H1 (cell line): ENCODE results near the gene HS3ST1. TPM values are rescaled to one million over a fixed set of nuclear protein-coding genes. Genes with fewer than 3 reads are reported as not detected.

Experiments
- BCL11A ChIP-seq, 2 experiments: IDR thresholded peaks; one replicate each; pipeline ENCODE4 v1.6.1; 2011; ENCODE audit warnings: low read depth in 2 of 2, low read length in 2 of 2, mild to moderate bottlenecking in 2 of 2
- EP300 ChIP-seq, 2 experiments: IDR thresholded peaks; 1 replicate in 1 of 2; 2 replicates in 1 of 2; pipeline ENCODE4 v1.6.1; 2011 to 2012; ENCODE audit warnings: low read depth in 2 of 2, low read length in 2 of 2, mild to moderate bottlenecking in 2 of 2, borderline replicate concordance in 1 of 2, inconsistent platforms in 1 of 2, moderate library complexity in 1 of 2
- KDM4A ChIP-seq: IDR thresholded peaks from one replicate; pipeline ENCODE4 v1.7.1; 2012; ENCODE audit warnings: low read depth, mild to moderate bottlenecking, moderate library complexity, low read length, inconsistent platforms; ENCODE audit not compliant: severe bottlenecking
- RBBP5 ChIP-seq: IDR thresholded peaks from 2 replicates; pipeline ENCODE4 v1.7.1; 2012; ENCODE audit warnings: low read depth, mild to moderate bottlenecking, inconsistent platforms, low read length, moderate library complexity, borderline replicate concordance
- SAP30 ChIP-seq: fragments of 300-600 bp; sonication (generic); IDR thresholded peaks from 2 replicates; pipeline ENCODE4 v1.7.1; 2012; ENCODE audit warnings: low read length, moderate library complexity, mild to moderate bottlenecking, inconsistent platforms; ENCODE audit not compliant: insufficient read depth, insufficient replicate concordance
- SIX5 ChIP-seq: IDR thresholded peaks from 2 replicates; pipeline ENCODE4 v1.6.1; 2011; ENCODE audit warnings: mild to moderate bottlenecking, low read depth, low read length
- polyA plus RNA-seq, 7 experiments: library from polyadenylated mRNA; depleted of rRNA in 3 of 7; stranded (reverse) in 5 of 7; unstranded in 2 of 7; fragments of >200 nt in 5 of 7; fragments of 200-250 nt in 2 of 7; gene quantifications; 1 replicate in 5 of 7; 2 replicates in 1 of 7; 4 replicates in 1 of 7; pipeline versions ENCODE4 v1.2.1 to v1.2.3, GENCODE V29; 2011 to 2013; ENCODE audit warnings: missing spikeins in 2 of 7, mixed read lengths in 2 of 7
- total RNA-seq: library from RNA; stranded (reverse); fragmentation: NEBNext Ultra II Directional; extraction: Animal tissue kit (Norgen Biotek cat#: 25700); gene quantifications from 2 replicates; pipeline ENCODE4 v1.2.1, GENCODE V29; 2021

Gene HS3ST1
- total and polyA plus RNA-seq, 2 of the 8 experiments (the other 6 are each of a cell fraction or from before 2014, with no cell fraction given), result 0.50 to 1.5 TPM

- TF ChIP-seq RBBP5 (no peak), BCL11A (IDR thresholded peaks at IDR 0.05; ENCODE audit: low read depth in 2 of 2, low read length in 2 of 2) (no peak), EP300 (IDR thresholded peaks at IDR 0.05; ENCODE audit: borderline replicate concordance in 1 of 2, low read depth in 2 of 2, low read length in 2 of 2) (no peak), SIX5 (no peak), KDM4A (no peak), SAP30 (no peak)
Measured at GRCh38 chr4:11436084-11436483, 7.4 kb upstream of the HS3ST1 start (continued).
